GM19023 (cell line): ENCODE results near the gene SNX22.

Experiments used
- ATAC-seq: cut with Tn5 transposase; IDR thresholded peaks from one replicate; pipeline ENCODE4 v1.9.1; 2021; ENCODE audit warnings: mild to moderate bottlenecking, moderate library complexity; ENCODE audit not compliant: unreplicated experiment

Gene SNX22

GRCh38 chr15:64193971-64194370 is 42.4 kb downstream of the SNX22 start:
- ATAC-seq: no peak

DNA sequence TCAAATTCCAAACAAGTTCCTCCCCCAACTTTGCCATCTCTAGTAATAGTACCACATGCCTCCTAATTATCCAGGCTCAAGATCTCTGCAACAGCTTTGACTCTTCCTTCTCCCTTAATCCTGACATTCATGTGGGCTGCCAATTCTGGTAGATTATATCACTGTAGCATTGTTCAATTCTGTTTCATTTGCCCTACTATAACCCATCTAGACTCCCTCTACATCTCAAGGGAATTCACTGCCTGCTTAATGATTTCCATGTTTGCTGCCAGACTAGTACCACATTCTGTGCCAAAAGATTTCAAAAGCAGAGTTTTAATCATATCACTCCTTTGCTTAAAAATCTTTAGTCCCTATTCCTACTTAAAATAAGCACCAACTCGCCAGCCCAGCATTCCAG is 45.9 kb downstream of the SNX22 start:
- no peak for ATAC-seq

DNA sequence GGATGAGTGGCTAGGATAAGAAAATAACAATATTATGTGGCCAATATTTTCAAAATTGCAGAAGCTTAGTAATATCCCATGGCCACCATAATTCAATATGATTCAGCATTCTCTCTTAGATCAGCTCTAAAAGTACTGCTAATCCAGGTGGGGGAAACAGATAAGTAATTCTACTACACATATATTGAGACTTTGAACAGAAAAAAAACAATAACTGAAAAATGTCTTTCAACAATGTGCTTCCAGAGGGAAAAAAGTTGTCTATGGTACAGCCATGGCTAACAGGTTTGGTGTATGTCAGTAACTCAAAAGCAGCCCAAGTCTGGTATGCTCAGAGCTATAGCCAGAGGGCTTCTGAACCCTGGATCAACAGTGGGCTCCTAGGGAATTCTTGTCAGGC is 53.7 kb downstream of the SNX22 start:
- ATAC-seq: no peak
